GM23338 (cell line): ENCODE results near the gene VEGFA. TPM values are rescaled to one million over a fixed set of nuclear protein-coding genes. Genes with fewer than 3 reads are reported as not detected.

Experiments
- ATAC-seq: fragments of 200-7000 bp; cut with Tn5 transposase; 3 replicates; pipeline ENCODE4 v1.9.1; 2020
- DNase-seq: peaks from one replicate; pipeline ENCODE4 v3.0.0-alpha.2; 2015; ENCODE audit warnings: low spot score
- H2AFZ ChIP-seq: fragments of 200-600 bp; sonication (generic); 2 replicates; pipeline ENCODE4 v1.8.0; 2016; ENCODE audit warnings: antibody characterized with exemption, mild to moderate bottlenecking, moderate library complexity
- H3F3A ChIP-seq: fragments of 200-600 bp; sonication (generic); replicated peaks from 2 replicates; pipeline ENCODE4 v1.8.0; 2017; ENCODE audit warnings: antibody characterized with exemption, mixed run types, low read depth
- H3K27ac ChIP-seq: fragments of 200-600 bp; sonication (generic); 2 replicates; pipeline ENCODE4 v1.6.1; 2016; ENCODE audit warnings: low read depth
- H3K27me3 ChIP-seq: fragments of 200-600 bp; sonication (generic); 2 replicates; pipeline ENCODE4 v1.8.0; 2016; ENCODE audit warnings: mild to moderate bottlenecking, mixed run types, moderate library complexity; ENCODE audit not compliant: insufficient read depth
- H3K36me3 ChIP-seq: fragments of 200-600 bp; sonication (generic); 2 replicates; pipeline ENCODE4 v1.8.0; 2016; ENCODE audit warnings: mild to moderate bottlenecking; ENCODE audit not compliant: insufficient read depth
- H3K4me1 ChIP-seq: fragments of 200-600 bp; sonication (generic); 2 replicates; pipeline ENCODE4 v1.8.0; 2016; ENCODE audit warnings: mild to moderate bottlenecking, moderate library complexity; ENCODE audit not compliant: insufficient read depth
- H3K4me2 ChIP-seq: fragments of 200-600 bp; sonication (generic); 2 replicates; pipeline ENCODE4 v1.7.1; 2017; ENCODE audit warnings: mixed run types
- H3K4me3 ChIP-seq: fragments of 200-600 bp; sonication (generic); 2 replicates; pipeline ENCODE4 v1.6.1; 2016; ENCODE audit warnings: mixed run types
- H3K79me2 ChIP-seq: fragments of 200-600 bp; sonication (generic); replicated peaks from 2 replicates; pipeline ENCODE4 v1.8.0; 2017; ENCODE audit warnings: mild to moderate bottlenecking; ENCODE audit not compliant: insufficient read depth
- H3K9me2 ChIP-seq: fragments of 200-600 bp; sonication (generic); 2 replicates; pipeline ENCODE4 v1.8.0; 2017; ENCODE audit not compliant: insufficient read depth
- H4K20me1 ChIP-seq: fragments of 200-600 bp; sonication (generic); replicated peaks from 2 replicates; pipeline ENCODE4 v1.8.0; 2017; ENCODE audit warnings: mild to moderate bottlenecking; ENCODE audit not compliant: insufficient read depth
- H3K27ac Mint-ChIP-seq: 2 replicates; pipeline ENCODE4 v1.8.0; 2020; ENCODE audit warnings: inconsistent platforms, mild to moderate bottlenecking, moderate library complexity, mixed read lengths
- H3K27me3 Mint-ChIP-seq: 3 replicates; pipeline ENCODE4 v1.8.0; 2022; ENCODE audit warnings: low read depth, mild to moderate bottlenecking, moderate library complexity, mixed read lengths, inconsistent platforms; ENCODE audit not compliant: insufficient read depth, poor library complexity
- H3K36me3 Mint-ChIP-seq: 3 replicates; pipeline ENCODE4 v1.8.0; 2021; ENCODE audit warnings: low read depth, mild to moderate bottlenecking, inconsistent platforms, moderate library complexity, mixed read lengths
- H3K4me1 Mint-ChIP-seq: 3 replicates; pipeline ENCODE4 v1.8.0; 2020; ENCODE audit warnings: mild to moderate bottlenecking, inconsistent platforms, mixed read lengths
- H3K4me3 Mint-ChIP-seq: 3 replicates; pipeline ENCODE4 v1.8.0; 2021; ENCODE audit warnings: moderate library complexity, mild to moderate bottlenecking, inconsistent platforms, mixed read lengths
- H3K9me3 Mint-ChIP-seq: 3 replicates; pipeline ENCODE4 v1.8.0; 2020; ENCODE audit warnings: moderate library complexity, mild to moderate bottlenecking, inconsistent platforms, mixed read lengths
- CREB1 ChIP-seq: fragments of 250-450 bp; sonication (Bioruptor Pico); IDR thresholded peaks from 2 replicates; pipeline ENCODE4 v1.5.0; 2020; ENCODE audit warnings: low read depth, mild to moderate bottlenecking, moderate library complexity
- EZH2 ChIP-seq: fragments of 200-600 bp; sonication (generic); IDR thresholded peaks from one replicate; pipeline ENCODE4 v1.8.0; 2017; ENCODE audit warnings: antibody characterized with exemption, mild to moderate bottlenecking, low read depth; ENCODE audit not compliant: unreplicated experiment
- EZH2phosphoT487 ChIP-seq: fragments of 200-600 bp; sonication (generic); IDR thresholded peaks from one replicate; pipeline ENCODE4 v1.8.1; 2018; ENCODE audit warnings: antibody characterized with exemption; ENCODE audit not compliant: unreplicated experiment
- JUNB ChIP-seq: IDR thresholded peaks from one replicate; pipeline ENCODE4 v1.6.1; 2016; ENCODE audit warnings: antibody characterized with exemption; ENCODE audit not compliant: unreplicated experiment
- NANOG ChIP-seq: IDR thresholded peaks from 2 replicates; pipeline ENCODE4 v1.6.1; 2016; ENCODE audit warnings: antibody characterized with exemption, borderline replicate concordance
- POLR2AphosphoS5 ChIP-seq: IDR thresholded peaks from 2 replicates; pipeline ENCODE4 v1.6.1; 2016; ENCODE audit warnings: antibody characterized with exemption, low read depth
- STAT1 ChIP-seq: IDR thresholded peaks from one replicate; pipeline ENCODE4 v1.6.1; 2016; ENCODE audit warnings: antibody characterized with exemption; ENCODE audit not compliant: unreplicated experiment
- ZNF114 ChIP-seq: fragments of 250-450 bp; sonication (Bioruptor Pico); IDR thresholded peaks from 2 replicates; pipeline ENCODE4 v1.5.0; 2020; ENCODE audit warnings: mild to moderate bottlenecking, moderate library complexity
- ZNF331 ChIP-seq: fragments of 250-450 bp; sonication (Bioruptor Pico); IDR thresholded peaks from 2 replicates; pipeline ENCODE4 v1.5.0; 2020; ENCODE audit warnings: low read depth, mild to moderate bottlenecking, moderate library complexity
- polyA plus RNA-seq: library from polyadenylated mRNA; unstranded; fragments of >200 nt; fragmentation: Nextera tagmentation; extraction: Ambion mirVana; gene quantifications from 2 replicates; pipeline ENCODE4 v1.2.1, GENCODE V29; 2016
- total RNA-seq: library from RNA; depleted of rRNA; stranded (reverse); fragments of >200 nt; shearing (Covaris generic); gene quantifications from 2 replicates; pipeline ENCODE4 v1.2.3, GENCODE V29; 2014
- TF ChIP-seq, protein P1 (sequence below): IDR thresholded peaks from 2 replicates; pipeline ENCODE4 v1.6.1; 2016; ENCODE audit warnings: antibody characterized with exemption
- TF ChIP-seq, protein P2 (sequence below): fragments of 250-450 bp; sonication (Bioruptor Pico); IDR thresholded peaks from 2 replicates; pipeline ENCODE4 v1.5.0; 2020; ENCODE audit warnings: mild to moderate bottlenecking, moderate library complexity
- TF ChIP-seq, protein P3 (sequence below), 2 experiments: fragments of 200-600 bp in 1 of 2; sonication (generic) in 1 of 2; conservative IDR thresholded peaks; 2 replicates each; pipeline versions ENCODE4 v1.5.1 to v1.6.1; 2016 to 2017; ENCODE audit warnings: antibody characterized with exemption in 2 of 2, low read depth in 2 of 2, mild to moderate bottlenecking in 2 of 2, moderate library complexity in 1 of 2
- TF ChIP-seq, protein P4 (sequence below): IDR thresholded peaks from one replicate; pipeline ENCODE4 v1.6.1; 2018; ENCODE audit warnings: antibody characterized with exemption; ENCODE audit not compliant: unreplicated experiment

The VEGFA gene
- total and polyA plus RNA-seq, 2 experiments from 2014 or later: 10.9 to 61.1 TPM

DNA sequence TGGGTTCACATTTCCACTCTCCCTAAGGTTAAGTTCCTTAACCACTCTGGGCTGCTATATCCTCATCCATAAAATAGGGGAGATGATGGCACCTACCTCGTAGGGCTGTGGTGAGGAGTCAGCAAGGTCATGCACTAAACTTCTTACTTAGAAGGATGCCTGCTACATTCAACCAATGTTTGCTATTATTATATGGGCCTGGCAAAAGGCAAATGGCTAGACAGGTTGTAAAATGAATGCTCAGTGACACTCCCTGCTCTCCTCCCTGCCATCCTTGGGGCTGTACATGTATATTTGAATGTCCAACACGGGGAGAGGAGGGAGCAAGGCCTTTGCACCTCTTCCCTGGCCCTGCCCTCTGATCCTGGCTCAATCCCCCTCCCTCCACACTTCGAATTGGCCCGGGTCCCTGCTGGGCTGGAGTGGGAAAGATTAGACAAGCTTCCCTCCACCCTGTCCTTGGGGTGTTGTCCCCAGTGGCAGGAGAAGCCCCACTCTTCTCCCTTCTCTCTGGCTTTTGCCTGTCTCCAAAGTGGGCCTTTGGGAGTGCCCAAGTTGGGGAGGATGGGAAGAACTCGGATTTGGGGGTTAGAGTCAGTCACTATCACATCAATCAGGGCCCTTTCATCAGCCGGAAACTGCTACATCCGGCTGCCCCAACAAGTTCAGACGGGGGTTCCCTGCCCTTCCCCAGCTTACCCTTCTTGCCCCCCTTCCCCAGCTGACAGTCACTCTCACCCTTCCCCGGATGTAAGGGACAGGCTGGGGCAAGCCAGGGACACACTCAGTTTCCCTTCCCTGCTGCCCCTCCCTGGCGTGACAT lies 36.3 kb upstream of the VEGFA start:
- no peaks in the 10 kb centered on the region for H3K4me1 ChIP-seq
- H3K27ac ChIP-seq: no peak overlapping the region
- peaks cover 6% of the 10 kb centered on the region; the same call in 1 of the 2 replicates for H3K36me3 ChIP-seq
- Mint-ChIP-seq H3K27ac (no peak overlapping the region), H3K4me3 (no peak overlapping the region), H3K9me3 (peaks cover 18% of the 10 kb centered on the region; the same call in 2 of the 3 replicates), H3K4me1 (peaks cover 12% of the 10 kb centered on the region; the same call in 2 of the 3 replicates), H3K27me3 (peaks cover 7% of the 10 kb centered on the region), H3K36me3 (no peaks in the 10 kb centered on the region)
- H3F3A ChIP-seq: no peaks in the 10 kb centered on the region
- no peaks in the 10 kb centered on the region for H3K79me2 ChIP-seq
- DNase-seq (no peak), ATAC-seq (no peak)
- peak overlapping the region; percentile 80 for H2AFZ ChIP-seq
- no peaks in the 10 kb centered on the region for H3K9me2 ChIP-seq
- H3K27me3 ChIP-seq: no peaks in the 10 kb centered on the region
- H3K4me2 ChIP-seq: no peak overlapping the region
- H4K20me1 ChIP-seq: no peaks in the 10 kb centered on the region
- no peak overlapping the region for H3K4me3 ChIP-seq
- no peak for TF ChIP-seq NANOG
- no peak for TF ChIP-seq EZH2
- TF ChIP-seq, protein P1, sequence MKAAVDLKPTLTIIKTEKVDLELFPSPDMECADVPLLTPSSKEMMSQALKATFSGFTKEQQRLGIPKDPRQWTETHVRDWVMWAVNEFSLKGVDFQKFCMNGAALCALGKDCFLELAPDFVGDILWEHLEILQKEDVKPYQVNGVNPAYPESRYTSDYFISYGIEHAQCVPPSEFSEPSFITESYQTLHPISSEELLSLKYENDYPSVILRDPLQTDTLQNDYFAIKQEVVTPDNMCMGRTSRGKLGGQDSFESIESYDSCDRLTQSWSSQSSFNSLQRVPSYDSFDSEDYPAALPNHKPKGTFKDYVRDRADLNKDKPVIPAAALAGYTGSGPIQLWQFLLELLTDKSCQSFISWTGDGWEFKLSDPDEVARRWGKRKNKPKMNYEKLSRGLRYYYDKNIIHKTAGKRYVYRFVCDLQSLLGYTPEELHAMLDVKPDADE: no peak
- no peak for TF ChIP-seq POLR2AphosphoS5
- no peak for TF ChIP-seq CREB1
- TF ChIP-seq, protein P2, sequence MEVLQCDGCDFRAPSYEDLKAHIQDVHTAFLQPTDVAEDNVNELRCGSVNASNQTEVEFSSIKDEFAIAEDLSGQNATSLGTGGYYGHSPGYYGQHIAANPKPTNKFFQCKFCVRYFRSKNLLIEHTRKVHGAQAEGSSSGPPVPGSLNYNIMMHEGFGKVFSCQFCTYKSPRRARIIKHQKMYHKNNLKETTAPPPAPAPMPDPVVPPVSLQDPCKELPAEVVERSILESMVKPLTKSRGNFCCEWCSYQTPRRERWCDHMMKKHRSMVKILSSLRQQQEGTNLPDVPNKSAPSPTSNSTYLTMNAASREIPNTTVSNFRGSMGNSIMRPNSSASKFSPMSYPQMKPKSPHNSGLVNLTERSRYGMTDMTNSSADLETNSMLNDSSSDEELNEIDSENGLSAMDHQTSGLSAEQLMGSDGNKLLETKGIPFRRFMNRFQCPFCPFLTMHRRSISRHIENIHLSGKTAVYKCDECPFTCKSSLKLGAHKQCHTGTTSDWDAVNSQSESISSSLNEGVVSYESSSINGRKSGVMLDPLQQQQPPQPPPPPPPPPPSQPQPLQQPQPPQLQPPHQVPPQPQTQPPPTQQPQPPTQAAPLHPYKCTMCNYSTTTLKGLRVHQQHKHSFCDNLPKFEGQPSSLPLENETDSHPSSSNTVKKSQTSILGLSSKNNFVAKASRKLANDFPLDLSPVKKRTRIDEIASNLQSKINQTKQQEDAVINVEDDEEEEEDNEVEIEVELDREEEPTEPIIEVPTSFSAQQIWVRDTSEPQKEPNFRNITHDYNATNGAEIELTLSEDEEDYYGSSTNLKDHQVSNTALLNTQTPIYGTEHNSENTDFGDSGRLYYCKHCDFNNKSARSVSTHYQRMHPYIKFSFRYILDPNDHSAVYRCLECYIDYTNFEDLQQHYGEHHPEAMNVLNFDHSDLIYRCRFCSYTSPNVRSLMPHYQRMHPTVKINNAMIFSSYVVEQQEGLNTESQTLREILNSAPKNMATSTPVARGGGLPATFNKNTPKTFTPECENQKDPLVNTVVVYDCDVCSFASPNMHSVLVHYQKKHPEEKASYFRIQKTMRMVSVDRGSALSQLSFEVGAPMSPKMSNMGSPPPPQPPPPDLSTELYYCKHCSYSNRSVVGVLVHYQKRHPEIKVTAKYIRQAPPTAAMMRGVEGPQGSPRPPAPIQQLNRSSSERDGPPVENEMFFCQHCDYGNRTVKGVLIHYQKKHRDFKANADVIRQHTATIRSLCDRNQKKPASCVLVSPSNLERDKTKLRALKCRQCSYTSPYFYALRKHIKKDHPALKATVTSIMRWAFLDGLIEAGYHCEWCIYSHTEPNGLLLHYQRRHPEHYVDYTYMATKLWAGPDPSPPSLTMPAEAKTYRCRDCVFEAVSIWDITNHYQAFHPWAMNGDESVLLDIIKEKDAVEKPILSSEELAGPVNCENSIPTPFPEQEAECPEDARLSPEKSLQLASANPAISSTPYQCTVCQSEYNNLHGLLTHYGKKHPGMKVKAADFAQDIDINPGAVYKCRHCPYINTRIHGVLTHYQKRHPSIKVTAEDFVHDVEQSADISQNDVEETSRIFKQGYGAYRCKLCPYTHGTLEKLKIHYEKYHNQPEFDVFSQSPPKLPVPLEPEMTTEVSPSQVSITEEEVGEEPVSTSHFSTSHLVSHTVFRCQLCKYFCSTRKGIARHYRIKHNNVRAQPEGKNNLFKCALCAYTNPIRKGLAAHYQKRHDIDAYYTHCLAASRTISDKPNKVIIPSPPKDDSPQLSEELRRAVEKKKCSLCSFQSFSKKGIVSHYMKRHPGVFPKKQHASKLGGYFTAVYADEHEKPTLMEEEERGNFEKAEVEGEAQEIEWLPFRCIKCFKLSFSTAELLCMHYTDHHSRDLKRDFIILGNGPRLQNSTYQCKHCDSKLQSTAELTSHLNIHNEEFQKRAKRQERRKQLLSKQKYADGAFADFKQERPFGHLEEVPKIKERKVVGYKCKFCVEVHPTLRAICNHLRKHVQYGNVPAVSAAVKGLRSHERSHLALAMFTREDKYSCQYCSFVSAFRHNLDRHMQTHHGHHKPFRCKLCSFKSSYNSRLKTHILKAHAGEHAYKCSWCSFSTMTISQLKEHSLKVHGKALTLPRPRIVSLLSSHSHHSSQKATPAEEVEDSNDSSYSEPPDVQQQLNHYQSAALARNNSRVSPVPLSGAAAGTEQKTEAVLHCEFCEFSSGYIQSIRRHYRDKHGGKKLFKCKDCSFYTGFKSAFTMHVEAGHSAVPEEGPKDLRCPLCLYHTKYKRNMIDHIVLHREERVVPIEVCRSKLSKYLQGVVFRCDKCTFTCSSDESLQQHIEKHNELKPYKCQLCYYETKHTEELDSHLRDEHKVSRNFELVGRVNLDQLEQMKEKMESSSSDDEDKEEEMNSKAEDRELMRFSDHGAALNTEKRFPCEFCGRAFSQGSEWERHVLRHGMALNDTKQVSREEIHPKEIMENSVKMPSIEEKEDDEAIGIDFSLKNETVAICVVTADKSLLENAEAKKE: no peak
- no peak for TF ChIP-seq JUNB
- TF ChIP-seq STAT1: no peak
- no peak for TF ChIP-seq ZNF114
- TF ChIP-seq, protein P3, sequence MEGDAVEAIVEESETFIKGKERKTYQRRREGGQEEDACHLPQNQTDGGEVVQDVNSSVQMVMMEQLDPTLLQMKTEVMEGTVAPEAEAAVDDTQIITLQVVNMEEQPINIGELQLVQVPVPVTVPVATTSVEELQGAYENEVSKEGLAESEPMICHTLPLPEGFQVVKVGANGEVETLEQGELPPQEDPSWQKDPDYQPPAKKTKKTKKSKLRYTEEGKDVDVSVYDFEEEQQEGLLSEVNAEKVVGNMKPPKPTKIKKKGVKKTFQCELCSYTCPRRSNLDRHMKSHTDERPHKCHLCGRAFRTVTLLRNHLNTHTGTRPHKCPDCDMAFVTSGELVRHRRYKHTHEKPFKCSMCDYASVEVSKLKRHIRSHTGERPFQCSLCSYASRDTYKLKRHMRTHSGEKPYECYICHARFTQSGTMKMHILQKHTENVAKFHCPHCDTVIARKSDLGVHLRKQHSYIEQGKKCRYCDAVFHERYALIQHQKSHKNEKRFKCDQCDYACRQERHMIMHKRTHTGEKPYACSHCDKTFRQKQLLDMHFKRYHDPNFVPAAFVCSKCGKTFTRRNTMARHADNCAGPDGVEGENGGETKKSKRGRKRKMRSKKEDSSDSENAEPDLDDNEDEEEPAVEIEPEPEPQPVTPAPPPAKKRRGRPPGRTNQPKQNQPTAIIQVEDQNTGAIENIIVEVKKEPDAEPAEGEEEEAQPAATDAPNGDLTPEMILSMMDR (conservative IDR thresholded peaks at IDR 0.05; ENCODE audit: low read depth in 2 of 2): no peak
- no peak for TF ChIP-seq EZH2phosphoT487
- TF ChIP-seq ZNF331 (CRISPR knock-in tag): no peak
- TF ChIP-seq, protein P4, sequence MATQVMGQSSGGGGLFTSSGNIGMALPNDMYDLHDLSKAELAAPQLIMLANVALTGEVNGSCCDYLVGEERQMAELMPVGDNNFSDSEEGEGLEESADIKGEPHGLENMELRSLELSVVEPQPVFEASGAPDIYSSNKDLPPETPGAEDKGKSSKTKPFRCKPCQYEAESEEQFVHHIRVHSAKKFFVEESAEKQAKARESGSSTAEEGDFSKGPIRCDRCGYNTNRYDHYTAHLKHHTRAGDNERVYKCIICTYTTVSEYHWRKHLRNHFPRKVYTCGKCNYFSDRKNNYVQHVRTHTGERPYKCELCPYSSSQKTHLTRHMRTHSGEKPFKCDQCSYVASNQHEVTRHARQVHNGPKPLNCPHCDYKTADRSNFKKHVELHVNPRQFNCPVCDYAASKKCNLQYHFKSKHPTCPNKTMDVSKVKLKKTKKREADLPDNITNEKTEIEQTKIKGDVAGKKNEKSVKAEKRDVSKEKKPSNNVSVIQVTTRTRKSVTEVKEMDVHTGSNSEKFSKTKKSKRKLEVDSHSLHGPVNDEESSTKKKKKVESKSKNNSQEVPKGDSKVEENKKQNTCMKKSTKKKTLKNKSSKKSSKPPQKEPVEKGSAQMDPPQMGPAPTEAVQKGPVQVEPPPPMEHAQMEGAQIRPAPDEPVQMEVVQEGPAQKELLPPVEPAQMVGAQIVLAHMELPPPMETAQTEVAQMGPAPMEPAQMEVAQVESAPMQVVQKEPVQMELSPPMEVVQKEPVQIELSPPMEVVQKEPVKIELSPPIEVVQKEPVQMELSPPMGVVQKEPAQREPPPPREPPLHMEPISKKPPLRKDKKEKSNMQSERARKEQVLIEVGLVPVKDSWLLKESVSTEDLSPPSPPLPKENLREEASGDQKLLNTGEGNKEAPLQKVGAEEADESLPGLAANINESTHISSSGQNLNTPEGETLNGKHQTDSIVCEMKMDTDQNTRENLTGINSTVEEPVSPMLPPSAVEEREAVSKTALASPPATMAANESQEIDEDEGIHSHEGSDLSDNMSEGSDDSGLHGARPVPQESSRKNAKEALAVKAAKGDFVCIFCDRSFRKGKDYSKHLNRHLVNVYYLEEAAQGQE: no peak
